GM19025 (cell line): ENCODE results near the gene ELAVL1.

Experiments
- ATAC-seq: cut with Tn5 transposase; IDR thresholded peaks from one replicate; pipeline ENCODE4 v1.9.1; 2021; ENCODE audit warnings: mild to moderate bottlenecking, low read depth, moderate library complexity; ENCODE audit not compliant: unreplicated experiment

ELAVL1 gene

DNA sequence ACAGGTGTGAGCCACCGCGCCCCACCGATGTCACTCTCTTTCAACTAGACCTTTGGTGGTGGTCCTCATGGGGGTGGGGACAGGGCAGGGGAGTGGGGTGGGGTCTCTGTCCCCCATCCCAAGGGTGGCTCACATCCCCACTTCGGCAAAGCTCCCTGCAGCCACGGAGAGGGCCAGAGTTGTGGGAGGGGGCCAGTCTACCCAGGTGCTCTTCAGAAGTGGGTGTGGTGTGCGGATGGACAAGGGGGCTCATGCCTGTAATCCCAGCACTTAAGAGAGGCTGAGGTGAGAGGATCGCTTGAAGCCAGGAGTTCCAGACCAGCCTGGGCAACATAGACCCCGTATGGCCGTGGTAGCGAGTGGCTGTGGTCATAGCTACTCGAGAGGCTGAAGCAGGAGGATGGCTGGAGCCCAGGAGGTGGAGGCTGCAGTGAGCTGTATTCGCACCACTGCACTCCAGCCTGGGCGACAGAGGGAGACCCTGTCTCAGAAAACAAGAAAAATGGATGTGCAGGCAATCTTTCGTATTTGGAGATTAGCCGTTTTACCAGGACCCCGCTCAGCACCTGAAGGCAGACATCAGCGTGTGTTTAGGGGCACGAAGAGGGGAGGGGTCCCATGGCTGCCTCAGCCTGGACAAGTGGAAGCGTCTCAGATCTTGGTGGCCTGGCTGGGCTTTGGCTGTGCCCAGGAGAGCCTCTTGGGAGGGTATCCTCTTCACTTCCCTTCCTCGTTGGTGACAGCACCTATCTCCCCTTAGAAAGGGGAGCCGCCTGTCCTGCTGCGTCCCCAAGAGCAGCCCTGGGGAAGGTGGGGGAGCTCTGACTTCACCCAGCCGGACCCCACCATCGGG, 90.0 kb downstream of the ELAVL1 start:
- ATAC-seq = no peak

GRCh38 chr19:7914598-7915045, 90.8 kb downstream of the ELAVL1 start, which contains the start of gene TGFBR3L:
TSS of gene TGFBR3L (plus strand) at chr19:7914830.
- no peak for ATAC-seq

DNA sequence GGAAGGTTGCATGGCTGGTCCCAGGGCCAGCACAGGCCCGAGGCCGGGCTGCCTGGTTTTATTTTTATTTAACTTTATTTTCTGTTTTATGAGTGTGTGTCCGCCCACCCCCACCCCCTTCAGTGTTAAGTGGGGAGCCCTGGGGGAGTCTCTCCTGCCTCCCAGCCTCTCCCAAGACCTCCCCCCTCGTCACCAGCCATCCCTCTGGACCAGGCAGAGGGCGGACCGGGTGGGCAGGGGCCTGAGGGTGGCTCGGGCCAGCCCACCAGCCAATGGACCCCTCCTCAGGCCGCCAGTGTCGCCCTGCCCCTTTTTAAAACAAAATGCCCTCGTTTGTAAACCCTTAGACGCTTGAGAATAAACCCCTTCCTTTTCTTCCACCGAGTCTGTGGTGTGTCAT, 91.3 kb downstream of the ELAVL1 start:
- no peak for ATAC-seq

DNA sequence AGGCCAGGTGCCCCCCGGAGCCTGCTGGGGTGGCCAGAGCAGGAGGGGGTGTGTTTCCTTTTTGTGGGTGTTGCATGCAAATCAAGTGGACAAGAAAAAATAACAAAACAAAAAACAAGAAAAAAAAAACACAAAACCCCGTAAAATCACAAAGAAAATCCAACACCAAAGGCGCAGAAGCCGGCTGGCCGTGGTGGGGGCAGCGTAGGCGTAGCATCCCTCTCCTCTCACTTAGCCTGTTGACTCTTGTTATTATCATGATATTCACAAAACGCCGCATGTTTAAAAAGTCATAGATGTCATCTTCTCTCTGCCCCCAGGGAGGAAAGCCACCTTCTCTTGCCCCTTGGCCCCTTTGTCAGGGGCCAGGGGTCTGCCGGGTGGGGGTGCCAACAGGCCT, 91.8 kb downstream of the ELAVL1 start:
- no peak for ATAC-seq

- no peak for ATAC-seq
Measured at GRCh38 chr19:7912697-7913564, 92.5 kb downstream of the ELAVL1 start.

DNA sequence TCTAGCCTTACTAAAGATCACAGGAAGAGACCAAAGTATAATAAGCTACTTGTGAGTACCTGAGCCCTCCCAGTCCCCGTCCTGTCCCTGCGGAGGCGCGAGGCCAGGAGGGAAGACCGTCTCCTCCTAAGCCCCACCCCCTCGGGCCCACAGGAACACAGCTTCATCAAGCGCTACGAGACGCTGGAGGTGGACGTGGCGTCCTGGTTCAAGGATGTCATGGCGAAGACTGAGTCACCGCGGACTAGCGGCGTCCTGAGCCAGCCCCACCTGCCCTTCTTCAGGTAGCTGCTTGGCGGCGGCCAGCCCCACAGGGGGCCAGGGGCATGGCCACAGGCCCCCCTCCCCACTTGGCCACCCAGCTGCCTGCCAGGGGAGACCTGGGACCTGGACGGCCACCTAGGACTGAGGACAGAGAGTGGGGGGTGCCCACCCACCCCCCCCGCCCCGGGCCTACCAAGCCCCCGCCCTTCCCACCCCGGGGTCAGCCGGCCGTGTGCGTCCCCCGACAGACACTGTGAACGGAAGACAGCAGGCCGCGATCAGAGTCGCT, 93.2 kb downstream of the ELAVL1 start:
- ATAC-seq = no peak

- ATAC-seq = no peak
Measured at GRCh38 chr19:7911508-7912143, 93.8 kb downstream of the ELAVL1 start.

GRCh38 chr19:7910321-7911161, 94.9 kb downstream of the ELAVL1 start:
- no peak for ATAC-seq

GRCh38 chr19:7909471-7910067, 95.9 kb downstream of the ELAVL1 start:
- ATAC-seq = no peak

GRCh38 chr19:7908742-7909461, 96.5 kb downstream of the ELAVL1 start:
- ATAC-seq = no peak
